ELR (cell line): Measurements from ENCODE around the gene POLE2.
"Not testable (repeated sequence)": the region's sequence is repeated elsewhere in the genome, so short reads cannot be mapped to it uniquely, and the experiment has no call there.

Experiments
- DNase-seq: peaks from one replicate; pipeline ENCODE4 v3.0.0-alpha.2; 2015; ENCODE audit warnings: low read depth

POLE2 gene

DNA sequence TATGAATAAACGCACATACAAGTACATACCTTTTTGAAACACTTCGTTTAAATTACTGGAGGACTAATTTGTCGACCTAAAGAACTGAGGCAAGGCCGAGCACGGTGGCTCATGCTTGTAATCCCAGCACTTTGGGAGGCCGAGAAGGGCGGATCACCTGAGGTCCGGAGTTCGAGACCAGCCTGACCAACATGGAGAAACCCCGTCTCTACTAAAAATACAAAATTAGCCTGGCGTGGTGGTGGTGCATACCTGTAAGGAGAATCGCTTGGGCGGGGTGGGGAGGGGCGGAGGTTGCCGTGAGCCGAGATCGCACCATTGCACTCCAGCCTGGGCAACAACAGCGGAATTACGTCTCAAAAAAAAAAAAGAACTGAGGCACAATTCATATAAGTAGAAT lies 68.7 kb downstream of the POLE2 start:
- DNase-seq, result not testable (repeated sequence)

GRCh38 chr14:49617852-49618519 lies 70.0 kb downstream of the POLE2 start:
- DNase-seq, result no peak

- no peak for DNase-seq
These were observed 72.2 kb downstream of the POLE2 start for GRCh38 chr14:49615776-49616175.

DNA sequence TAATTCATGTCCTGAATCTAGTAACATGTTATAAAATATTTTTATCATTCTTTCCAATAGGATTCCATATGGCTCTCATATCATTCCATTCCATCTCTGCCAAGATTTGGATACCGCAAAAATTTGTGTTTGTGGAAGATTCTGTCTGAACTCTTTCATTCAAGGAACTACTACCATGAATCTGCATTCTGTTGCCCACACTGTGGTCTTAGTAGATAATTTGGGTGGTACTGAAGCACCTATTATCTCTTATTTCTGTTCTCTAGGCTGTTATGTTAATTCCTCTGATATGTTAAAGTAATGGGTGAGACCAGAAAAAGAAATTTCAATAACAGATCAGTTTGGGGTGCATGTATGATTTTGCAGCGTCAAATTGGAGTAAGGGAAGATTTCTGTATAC lies 73.8 kb downstream of the POLE2 start:
- no peak for DNase-seq

DNA sequence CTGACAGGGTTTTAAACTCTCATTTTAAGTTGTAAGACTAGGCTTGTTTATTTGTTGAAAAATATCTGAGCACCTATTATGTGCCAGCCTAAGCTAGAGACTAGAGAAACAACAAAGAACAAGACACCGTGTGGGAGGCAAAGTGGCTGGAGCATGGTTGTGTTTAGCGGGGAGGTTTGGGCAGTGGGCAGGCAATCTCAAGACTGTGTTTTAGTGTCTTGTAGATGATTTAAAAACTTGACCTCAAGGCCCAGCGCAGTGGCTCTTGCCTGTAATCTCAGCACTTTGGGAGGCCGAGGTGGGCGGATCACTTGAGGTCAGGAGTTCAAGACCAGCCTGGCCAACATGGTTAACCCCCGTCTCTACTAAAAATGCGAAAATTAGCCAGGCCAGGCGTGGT lies 75.3 kb downstream of the POLE2 start:
- DNase-seq, result no peak

GRCh38 chr14:49612251-49612650 lies 75.8 kb downstream of the POLE2 start:
- no peak for DNase-seq

DNA sequence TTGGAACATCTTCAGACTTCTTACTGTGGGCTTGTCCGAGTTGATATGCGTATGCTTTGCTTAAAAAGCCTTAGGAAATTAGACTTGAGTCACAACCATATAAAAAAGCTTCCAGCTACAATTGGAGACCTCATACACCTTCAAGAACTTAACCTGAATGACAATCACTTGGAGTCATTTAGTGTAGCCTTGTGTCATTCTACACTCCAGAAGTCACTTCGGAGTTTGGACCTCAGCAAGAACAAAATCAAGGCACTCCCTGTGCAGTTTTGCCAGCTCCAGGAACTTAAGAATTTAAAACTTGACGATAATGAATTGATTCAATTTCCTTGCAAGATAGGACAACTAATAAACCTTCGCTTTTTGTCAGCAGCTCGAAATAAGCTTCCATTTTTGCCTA lies 80.4 kb downstream of the POLE2 start:
- DNase-seq, result no peak

DNA sequence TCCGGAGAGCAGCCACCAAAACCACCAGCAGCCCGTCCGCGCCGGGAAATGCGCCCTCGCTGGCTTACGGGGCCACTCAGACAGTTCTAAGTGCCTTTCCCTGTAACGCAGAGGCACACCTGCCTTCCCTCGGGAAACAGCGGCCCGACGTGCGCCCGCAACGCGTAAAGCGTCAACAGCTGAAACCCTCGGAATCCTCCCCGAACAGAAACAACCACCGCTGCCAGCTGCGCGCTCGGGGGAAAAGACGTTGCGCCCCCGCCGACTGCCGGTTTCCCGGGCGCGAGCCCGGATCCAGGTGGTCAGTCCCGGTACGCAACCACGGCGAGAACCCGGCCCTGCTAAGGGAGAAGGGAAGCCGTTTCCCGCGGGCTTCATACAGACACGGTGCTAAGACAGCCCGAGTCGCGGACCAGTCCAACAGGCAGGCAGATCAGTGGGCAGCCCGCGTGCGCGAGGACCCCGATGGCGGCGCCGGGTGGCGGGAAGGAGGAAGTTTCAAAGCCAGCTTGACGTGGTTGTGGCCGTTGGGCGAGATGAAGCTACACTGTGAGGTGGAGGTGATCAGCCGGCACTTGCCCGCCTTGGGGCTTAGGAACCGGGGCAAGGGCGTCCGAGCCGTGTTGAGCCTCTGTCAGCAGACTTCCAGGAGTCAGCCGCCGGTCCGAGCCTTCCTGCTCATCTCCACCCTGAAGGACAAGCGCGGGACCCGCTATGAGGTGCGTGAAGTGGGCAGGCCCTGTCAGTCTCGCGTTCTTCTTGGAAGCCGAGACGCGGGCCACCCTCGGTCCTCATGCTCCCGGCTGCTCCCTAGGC lies 89.3 kb downstream of the POLE2 start, which contains the start of gene LRR1:
TSS of gene LRR1 (plus strand) at position 456 of the 816 bp plus-strand sequence. CDS start at position 537, 81 bp downstream.
- DNase-seq, result peak; percentile 94

DNA sequence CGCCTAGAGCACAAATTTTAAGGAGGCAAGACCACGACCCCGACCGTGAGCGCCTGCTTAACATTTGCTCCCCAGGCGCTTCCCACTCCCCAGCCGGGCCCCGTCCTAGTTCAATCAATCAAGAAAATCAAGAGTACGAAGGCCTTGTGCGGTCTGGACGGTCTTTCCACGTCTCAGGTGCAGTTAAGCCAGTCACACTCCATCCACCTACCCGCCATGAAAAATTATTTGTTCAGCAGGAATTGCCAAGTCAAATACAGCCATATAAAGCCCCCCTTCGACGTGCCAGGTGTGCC lies 89.9 kb downstream of the POLE2 start:
- no peak for DNase-seq

- peak; percentile 52 for DNase-seq
These were observed 93.5 kb downstream of the POLE2 start for GRCh38 chr14:49594347-49595091.
